Hematopoietic multipotent progenitor cell treated with erythropoietin and hydrocortisone succinate and interleukin-3 and kit ligand, for 17 days (in vitro differentiated cells): Measurements from ENCODE around the gene CMTM1.
"Not testable (repeated sequence)": the region's sequence is repeated elsewhere in the genome, so short reads cannot be mapped to it uniquely, and the experiment has no call there.

Source experiments
- DNase-seq: peaks from one replicate; pipeline ENCODE4 v3.0.0-alpha.2; 2015; ENCODE audit warnings: low spot score

Gene CMTM1

GRCh38 chr16:66562409-66562808 lies 3.8 kb upstream of the CMTM1 start:
- no peak for DNase-seq

- no peak for DNase-seq
Measured at GRCh38 chr16:66562986-66563385, 3.3 kb upstream of the CMTM1 start.

- no peak for DNase-seq
Measured at GRCh38 chr16:66563574-66564334, 2.5 kb upstream of the CMTM1 start.

GRCh38 chr16:66567270-66567669 lies 1.0 kb downstream of the CMTM1 start:
- DNase-seq, result not testable (repeated sequence)

GRCh38 chr16:66568355-66568754 lies 2.1 kb downstream of the CMTM1 start:
- DNase-seq, result no peak

- no peak for DNase-seq
Measured at GRCh38 chr16:66569131-66569530, 2.9 kb downstream of the CMTM1 start.

- no peak for DNase-seq
Measured at GRCh38 chr16:66569827-66570405, 3.7 kb downstream of the CMTM1 start.

- peak; percentile 16 for DNase-seq
Measured at GRCh38 chr16:66572356-66572755, 6.1 kb downstream of the CMTM1 start.

- no peak for DNase-seq
Measured at GRCh38 chr16:66574081-66574480, 7.8 kb downstream of the CMTM1 start.

- DNase-seq, result no peak
Measured at GRCh38 chr16:66574531-66574930, 8.3 kb downstream of the CMTM1 start.

- no peak for DNase-seq
Measured at GRCh38 chr16:66575060-66575459, 8.8 kb downstream of the CMTM1 start.

- no peak for DNase-seq
Measured at GRCh38 chr16:66576296-66576695, 10.1 kb downstream of the CMTM1 start.

- no peak for DNase-seq
Measured at GRCh38 chr16:66578651-66579531, 12.7 kb downstream of the CMTM1 start, which contains the start of gene CMTM2. TSS of gene CMTM2 (plus strand) at chr16:66579463. CDS start at chr16:66579608, 145 bp downstream.

- DNase-seq, result no peak
Measured at GRCh38 chr16:66580605-66581209, 14.5 kb downstream of the CMTM1 start.

GRCh38 chr16:66581246-66581952 lies 15.2 kb downstream of the CMTM1 start:
- no peak for DNase-seq

- no peak for DNase-seq
Measured at GRCh38 chr16:66585481-66586239, 19.4 kb downstream of the CMTM1 start.

GRCh38 chr16:66587881-66588600 lies 21.8 kb downstream of the CMTM1 start:
- no peak for DNase-seq

- peak; percentile 65 for DNase-seq
Measured at GRCh38 chr16:66588981-66589713, 22.9 kb downstream of the CMTM1 start.

GRCh38 chr16:66590322-66590721 lies 24.1 kb downstream of the CMTM1 start:
- DNase-seq, result no peak
